SK-N-MC (cell line): ENCODE results near the gene NIPAL3.

Source experiments
- EZH2 ChIP-seq: fragments of 200-600 bp; sonication (generic); IDR thresholded peaks from one replicate; pipeline ENCODE4 v1.6.1; 2017; ENCODE audit warnings: antibody characterized with exemption
- POLR2AphosphoS5 ChIP-seq: IDR thresholded peaks from 2 replicates; pipeline ENCODE4 v1.6.1; 2012; ENCODE audit warnings: mild to moderate bottlenecking, low read depth, low read length, borderline replicate concordance

- TF ChIP-seq EZH2 (no peak), POLR2AphosphoS5 (no peak)
Observed at GRCh38 chr1:24517898-24518297, 102.3 kb downstream of the NIPAL3 start.
